ENCODE measurements around the gene ADCY7. TPM values are rescaled to one million over a fixed set of nuclear protein-coding genes. Genes with fewer than 3 reads are reported as not detected.
A peak's percentile ranks its signal among the peaks of the same experiment; 100 is the strongest.

ADCY7 gene
- total RNA-seq, 1 experiment from 2014 or later: 5.9 TPM

GRCh38 chr16:50360033-50360778 is 93.9 kb downstream of the ADCY7 start:
- CTCF ChIA-PET: interaction anchor here (0.6 to 1.8 kb wide), 13 partner anchors 9 to 339 kb away, joined by 3 to 5 read pairs (median 3); no protein-coding TSS in a partner anchor
- TF ChIP-seq NR3C1 (CRISPR knock-in tag; conservative IDR thresholded peaks at IDR 0.05; ENCODE audit: low read depth): no peak
- TF ChIP-seq HMGXB4 (CRISPR knock-in tag; IDR thresholded peaks at IDR 0.05): no peak
- H3K36me3 Mint-ChIP-seq: peaks cover 45% of the 10 kb centered on the region
- ATAC-seq (no peak), DNase-seq (ENCODE audit: low spot score) (no peak)
- H3K4me1 Mint-ChIP-seq: peaks cover 6% of the 10 kb centered on the region; the same call in 1 of the 2 replicates
- H3K4me3 Mint-ChIP-seq: no peak overlapping the region
- POLR2A ChIA-PET: no interaction called here
- no peaks in the 10 kb centered on the region for H3K27me3 Mint-ChIP-seq (ENCODE audit: low read depth)
- 0 out of 2 replicates have a peak overlapping the region, but pooled peaks have one; percentile 3 for H3K27ac Mint-ChIP-seq
- no peaks in the 10 kb centered on the region for H3K9me3 Mint-ChIP-seq

- POLR2A ChIA-PET: no interaction called here
- CTCF ChIA-PET: interaction anchor here (0.8 to 1.8 kb wide), 5 partner anchors 8 to 250 kb away, joined by 3 to 5 read pairs (median 4); no protein-coding TSS in a partner anchor
- Mint-ChIP-seq H3K4me1 (peaks cover 6% of the 10 kb centered on the region; the same call in 1 of the 2 replicates), H3K27me3 (ENCODE audit: low read depth) (no peaks in the 10 kb centered on the region), H3K9me3 (no peaks in the 10 kb centered on the region), H3K4me3 (no peak overlapping the region), H3K36me3 (peaks cover 49% of the 10 kb centered on the region), H3K27ac (no peak overlapping the region)
- TF ChIP-seq MYBL2 (CRISPR knock-in tag; IDR thresholded peaks at IDR 0.05): no peak
- TF ChIP-seq ZBTB43 (CRISPR knock-in tag; IDR thresholded peaks at IDR 0.05): no peak
- no peak for TF ChIP-seq ZNF396 (CRISPR knock-in tag; IDR thresholded peaks at IDR 0.05; ENCODE audit: borderline replicate concordance)
- no peak for TF ChIP-seq ELF4 (CRISPR knock-in tag; IDR thresholded peaks at IDR 0.05; ENCODE audit: low read depth)
- TF ChIP-seq ZNF512 (CRISPR knock-in tag; IDR thresholded peaks at IDR 0.05; ENCODE audit: borderline replicate concordance): no peak
- no peak for TF ChIP-seq ZNF671 (CRISPR knock-in tag; IDR thresholded peaks at IDR 0.05)
- TF ChIP-seq NFE2L1 (CRISPR knock-in tag; IDR thresholded peaks at IDR 0.05): no peak
- no peak for TF ChIP-seq ARID4B (CRISPR knock-in tag; IDR thresholded peaks at IDR 0.05; ENCODE audit: borderline replicate concordance)
- TF ChIP-seq CBFB (CRISPR knock-in tag; IDR thresholded peaks at IDR 0.05; ENCODE audit: low read depth): no peak
- no peak for TF ChIP-seq CTCF (IDR thresholded peaks at IDR 0.05)
- TF ChIP-seq PRRX2 (CRISPR knock-in tag; IDR thresholded peaks at IDR 0.05): no peak
- no peak for TF ChIP-seq ZNF532 (CRISPR knock-in tag; IDR thresholded peaks at IDR 0.05; ENCODE audit: borderline replicate concordance)
- no peak for TF ChIP-seq KAT7 (CRISPR knock-in tag; IDR thresholded peaks at IDR 0.05; ENCODE audit: borderline replicate concordance)
- TF ChIP-seq ESRRA (CRISPR knock-in tag; IDR thresholded peaks at IDR 0.05; ENCODE audit: borderline replicate concordance): no peak
- no peak for TF ChIP-seq NR1H2 (CRISPR knock-in tag; IDR thresholded peaks at IDR 0.05)
- no peak for TF ChIP-seq FOXK1 (CRISPR knock-in tag; IDR thresholded peaks at IDR 0.05)
- ATAC-seq: no peak
- DNase-seq (ENCODE audit: low spot score): no peak
These were observed 94.4 kb downstream of the ADCY7 start for GRCh38 chr16:50360779-50361178.

Measured in WTC11 (cell line).